Suprapubic skin (tissue), 3 donors: ENCODE results near the gene SLC35G2.

ENCODE experiments used
- EP300 ChIP-seq: sonication (generic); formaldehyde crosslinking; IDR thresholded peaks from one replicate; pipeline ENCODE4 v1.6.1; 2017; ENCODE audit warnings: antibody characterized with exemption
- POLR2A ChIP-seq, 2 donors: fragments of 450-650 bp; IDR thresholded peaks; one replicate each; pipeline ENCODE4 v1.6.1; 2017; ENCODE audit warnings: antibody characterized with exemption in 2 of 2, mild to moderate bottlenecking in 2 of 2, moderate library complexity in 2 of 2
- TF ChIP-seq, protein P1 (sequence below), 2 donors: fragments of 200-600 bp in 1 of 2; fragments of 450-650 bp in 1 of 2; sonication (generic) in 1 of 2; IDR thresholded peaks; one replicate each; pipeline ENCODE4 v1.5.1; 2016 to 2019; ENCODE audit warnings: antibody characterized with exemption in 2 of 2, mild to moderate bottlenecking in 1 of 2, moderate library complexity in 1 of 2

DNA sequence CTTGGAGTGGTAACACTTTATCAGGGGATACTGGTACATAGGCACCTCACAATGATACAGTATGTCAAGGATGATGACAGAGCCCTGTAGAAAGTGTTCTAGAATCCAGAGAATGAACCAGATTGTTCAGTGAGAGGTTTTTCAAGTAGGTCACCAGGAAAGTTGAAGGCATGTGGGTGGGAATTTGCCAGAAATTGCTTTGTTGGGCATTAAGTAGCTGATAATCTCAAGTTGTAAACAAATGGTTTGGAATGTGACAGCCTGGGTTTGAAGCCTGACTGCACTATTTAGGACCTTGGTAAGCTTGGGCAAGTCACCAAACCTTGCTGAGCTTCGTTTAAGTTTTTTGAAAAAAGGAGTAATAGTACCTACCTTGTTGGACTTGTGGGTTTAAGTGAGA is 12.5 kb downstream of the SLC35G2 start:
- TF ChIP-seq, protein P1, sequence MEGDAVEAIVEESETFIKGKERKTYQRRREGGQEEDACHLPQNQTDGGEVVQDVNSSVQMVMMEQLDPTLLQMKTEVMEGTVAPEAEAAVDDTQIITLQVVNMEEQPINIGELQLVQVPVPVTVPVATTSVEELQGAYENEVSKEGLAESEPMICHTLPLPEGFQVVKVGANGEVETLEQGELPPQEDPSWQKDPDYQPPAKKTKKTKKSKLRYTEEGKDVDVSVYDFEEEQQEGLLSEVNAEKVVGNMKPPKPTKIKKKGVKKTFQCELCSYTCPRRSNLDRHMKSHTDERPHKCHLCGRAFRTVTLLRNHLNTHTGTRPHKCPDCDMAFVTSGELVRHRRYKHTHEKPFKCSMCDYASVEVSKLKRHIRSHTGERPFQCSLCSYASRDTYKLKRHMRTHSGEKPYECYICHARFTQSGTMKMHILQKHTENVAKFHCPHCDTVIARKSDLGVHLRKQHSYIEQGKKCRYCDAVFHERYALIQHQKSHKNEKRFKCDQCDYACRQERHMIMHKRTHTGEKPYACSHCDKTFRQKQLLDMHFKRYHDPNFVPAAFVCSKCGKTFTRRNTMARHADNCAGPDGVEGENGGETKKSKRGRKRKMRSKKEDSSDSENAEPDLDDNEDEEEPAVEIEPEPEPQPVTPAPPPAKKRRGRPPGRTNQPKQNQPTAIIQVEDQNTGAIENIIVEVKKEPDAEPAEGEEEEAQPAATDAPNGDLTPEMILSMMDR (IDR thresholded peaks at IDR 0.05) = no peak
- TF ChIP-seq EP300 (no peak), POLR2A (IDR thresholded peaks at IDR 0.05) (no peak)
